H1 (cell line): ENCODE measurements around the gene COX7A2.

Experiments used
- BCL11A ChIP-seq, 2 experiments: IDR thresholded peaks; one replicate each; pipeline ENCODE4 v1.6.1; 2011; ENCODE audit warnings: low read depth in 2 of 2, low read length in 2 of 2, mild to moderate bottlenecking in 2 of 2
- CTCF ChIP-seq, 3 experiments: IDR thresholded peaks; 1 replicate in 2 of 3; 2 replicates in 1 of 3; pipeline versions ENCODE4 v1.5.1 to v1.6.1; 2011; ENCODE audit warnings: low read length in 3 of 3, mild to moderate bottlenecking in 3 of 3, inconsistent platforms in 2 of 3, low read depth in 1 of 3, moderate library complexity in 1 of 3; ENCODE audit not compliant: insufficient read depth in 1 of 3; ENCODE audit errors: control extremely low read depth in 1 of 3
- KDM4A ChIP-seq: IDR thresholded peaks from one replicate; pipeline ENCODE4 v1.7.1; 2012; ENCODE audit warnings: low read depth, mild to moderate bottlenecking, moderate library complexity, low read length, inconsistent platforms; ENCODE audit not compliant: severe bottlenecking

GRCh38 chr6:75290136-75290945 is 46.7 kb upstream of the COX7A2 start:
- TF ChIP-seq KDM4A (no peak), CTCF (IDR thresholded peaks at IDR 0.05; ENCODE audit: control extremely low read depth in 1 of 3, insufficient read depth in 1 of 3, low read depth in 1 of 3, low read length in 3 of 3) (no peak), BCL11A (IDR thresholded peaks at IDR 0.05; ENCODE audit: low read depth in 2 of 2, low read length in 2 of 2) (no peak)
